ENCODE measurements around the gene C2CD3.

The C2CD3 gene, protein sequence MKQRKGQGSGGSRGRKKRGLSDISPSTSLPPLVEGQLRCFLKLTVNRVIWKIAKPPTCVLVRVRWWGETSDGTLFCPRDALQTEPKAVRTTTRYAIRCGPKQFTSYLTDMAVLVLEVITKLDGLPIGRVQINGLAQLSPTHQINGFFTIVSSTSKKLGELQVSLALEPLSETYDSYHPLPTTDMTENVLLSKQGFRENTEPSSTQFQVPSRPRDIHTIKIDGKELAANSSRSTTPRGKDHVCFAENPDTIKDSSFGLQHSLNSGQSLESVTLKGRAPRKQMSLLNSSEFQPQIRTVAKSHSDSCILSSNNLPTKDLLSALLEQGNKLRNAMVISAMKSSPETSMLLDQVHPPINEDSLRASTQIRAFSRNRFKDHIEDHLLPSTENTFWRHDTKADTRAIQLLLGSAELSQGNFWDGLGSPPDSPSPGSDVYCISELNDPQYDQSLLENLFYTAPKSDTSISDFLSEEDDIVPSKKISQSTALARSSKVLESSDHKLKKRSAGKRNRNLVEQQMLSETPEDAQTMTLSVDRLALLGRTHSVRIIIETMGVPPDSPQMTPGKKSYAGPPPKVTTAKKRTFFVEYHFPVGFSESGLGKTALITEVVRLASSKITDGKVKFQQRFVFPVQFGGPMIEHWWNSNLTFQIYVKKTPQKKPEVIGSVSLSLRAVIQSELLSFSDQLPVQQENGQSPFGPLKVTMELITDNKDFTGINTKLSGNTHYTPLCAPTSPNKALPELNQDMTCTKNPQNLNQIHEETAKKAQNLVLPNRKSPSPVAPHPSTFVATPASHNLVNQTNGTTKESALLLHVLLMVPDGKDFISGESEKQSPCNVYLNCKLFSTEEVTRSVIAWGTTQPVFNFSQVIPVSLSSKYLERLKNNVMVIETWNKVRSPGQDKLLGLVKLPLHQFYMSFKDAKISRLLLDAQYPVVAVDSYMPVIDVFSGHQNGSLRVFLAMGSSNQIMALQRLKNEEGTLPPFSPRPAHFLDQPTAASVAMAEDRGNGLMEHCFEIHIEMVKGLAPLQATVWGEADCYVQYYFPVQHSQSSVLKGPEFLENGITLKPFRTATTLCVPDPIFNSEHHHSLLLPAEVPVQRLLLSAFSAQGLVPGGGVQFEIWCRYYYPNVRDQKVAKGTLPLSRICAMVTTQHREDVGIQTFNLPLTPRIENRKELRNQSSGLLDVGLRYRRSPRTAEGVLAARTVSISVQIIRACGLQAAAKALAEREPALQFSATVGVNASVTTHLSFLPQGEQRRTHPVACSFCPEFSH (N-terminal part only)

DNA sequence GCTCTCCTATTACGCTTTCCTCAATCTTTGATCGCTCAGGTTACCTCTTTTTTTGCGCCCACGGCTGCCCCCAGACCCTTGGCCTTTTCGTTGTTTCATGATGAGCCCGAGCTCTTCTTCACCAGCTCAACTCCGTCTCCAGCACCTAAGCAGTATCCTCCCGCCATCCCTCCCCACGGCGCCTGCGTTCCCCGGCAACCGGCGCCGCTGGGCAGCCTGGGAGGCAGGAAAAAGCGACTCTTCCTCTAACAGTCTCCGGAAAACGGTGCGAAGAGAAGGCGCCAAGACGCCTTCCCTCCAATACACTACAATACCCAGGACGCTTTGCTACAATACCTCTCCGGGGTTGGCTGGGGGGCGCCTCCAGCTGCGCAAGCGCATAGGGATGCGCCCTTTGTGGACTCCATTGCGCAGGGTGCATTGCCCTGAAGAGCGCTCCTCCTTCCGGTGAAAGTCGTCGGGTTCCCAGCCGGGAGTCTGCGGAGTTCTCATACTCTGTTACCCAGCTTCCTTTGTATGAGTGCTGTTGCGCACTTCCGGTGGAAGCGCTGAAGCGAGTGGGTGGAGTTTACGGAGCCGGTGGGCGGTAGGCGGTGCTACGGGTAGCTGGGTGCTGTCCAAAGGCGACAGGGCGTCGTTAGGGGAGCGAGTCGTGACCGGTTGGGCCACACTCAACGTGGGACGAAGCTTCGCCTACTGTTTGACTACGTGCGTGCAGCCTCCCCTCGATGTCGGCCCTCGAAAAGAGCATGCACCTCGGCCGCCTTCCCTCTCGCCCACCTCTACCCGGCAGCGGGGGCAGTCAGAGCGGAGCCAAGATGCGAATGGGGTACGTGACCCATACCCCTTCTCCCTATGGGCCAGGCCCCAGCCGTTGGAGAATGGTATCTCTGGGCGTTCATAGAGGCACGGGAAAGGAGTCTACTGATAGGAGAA lies at the start of gene C2CD3, which contains the start of gene PPME1:
C2CD3 (minus strand) TSS at position 309 of the 936 bp plus-strand sequence; CDS start at position 99, 210 bp downstream.
PPME1 (plus strand) TSS at position 596 of the 936 bp plus-strand sequence; CDS start at position 729, 133 bp downstream.
- Histone ChIP-seq H3K9ac (peak within 1 kb of the TSS; percentile 68), H3K36me3 (ENCODE audit: insufficient read depth) (no peaks in the 10 kb centered on the region; the same call in 1 of the 2 replicates), H3K4me3 (IDR thresholded peaks at IDR 0.05; ENCODE audit: insufficient read depth, low read depth, low read length) (peak within 1 kb of the TSS; percentile 41), H3K79me2 (ENCODE audit: insufficient read depth, low read depth) (peaks cover 22% of the 10 kb centered on the region; the same call in 1 of the 2 replicates), H3K4me1 (ENCODE audit: low read depth, poor library complexity, severe bottlenecking) (peaks cover 19% of the 10 kb centered on the region), H3K4me2 (peak within 1 kb of the TSS; percentile 86), H4K20me1 (ENCODE audit: insufficient read depth) (peaks cover 4% of the 10 kb centered on the region; the same call in 1 of the 2 replicates), H3K27ac (peak within 1 kb of the TSS; percentile 57), H3K27me3 (ENCODE audit: insufficient read depth, low read depth) (no peaks in the 10 kb centered on the region), H2AFZ (ENCODE audit: low read depth) (peak within 1 kb of the TSS; percentile 93)
- TF ChIP-seq, protein P1, sequence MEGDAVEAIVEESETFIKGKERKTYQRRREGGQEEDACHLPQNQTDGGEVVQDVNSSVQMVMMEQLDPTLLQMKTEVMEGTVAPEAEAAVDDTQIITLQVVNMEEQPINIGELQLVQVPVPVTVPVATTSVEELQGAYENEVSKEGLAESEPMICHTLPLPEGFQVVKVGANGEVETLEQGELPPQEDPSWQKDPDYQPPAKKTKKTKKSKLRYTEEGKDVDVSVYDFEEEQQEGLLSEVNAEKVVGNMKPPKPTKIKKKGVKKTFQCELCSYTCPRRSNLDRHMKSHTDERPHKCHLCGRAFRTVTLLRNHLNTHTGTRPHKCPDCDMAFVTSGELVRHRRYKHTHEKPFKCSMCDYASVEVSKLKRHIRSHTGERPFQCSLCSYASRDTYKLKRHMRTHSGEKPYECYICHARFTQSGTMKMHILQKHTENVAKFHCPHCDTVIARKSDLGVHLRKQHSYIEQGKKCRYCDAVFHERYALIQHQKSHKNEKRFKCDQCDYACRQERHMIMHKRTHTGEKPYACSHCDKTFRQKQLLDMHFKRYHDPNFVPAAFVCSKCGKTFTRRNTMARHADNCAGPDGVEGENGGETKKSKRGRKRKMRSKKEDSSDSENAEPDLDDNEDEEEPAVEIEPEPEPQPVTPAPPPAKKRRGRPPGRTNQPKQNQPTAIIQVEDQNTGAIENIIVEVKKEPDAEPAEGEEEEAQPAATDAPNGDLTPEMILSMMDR (conservative IDR thresholded peaks at IDR 0.05; ENCODE audit: low read depth, low read length): 0 out of 2 replicates have a peak, but pooled peaks have one; percentile 20

DNA sequence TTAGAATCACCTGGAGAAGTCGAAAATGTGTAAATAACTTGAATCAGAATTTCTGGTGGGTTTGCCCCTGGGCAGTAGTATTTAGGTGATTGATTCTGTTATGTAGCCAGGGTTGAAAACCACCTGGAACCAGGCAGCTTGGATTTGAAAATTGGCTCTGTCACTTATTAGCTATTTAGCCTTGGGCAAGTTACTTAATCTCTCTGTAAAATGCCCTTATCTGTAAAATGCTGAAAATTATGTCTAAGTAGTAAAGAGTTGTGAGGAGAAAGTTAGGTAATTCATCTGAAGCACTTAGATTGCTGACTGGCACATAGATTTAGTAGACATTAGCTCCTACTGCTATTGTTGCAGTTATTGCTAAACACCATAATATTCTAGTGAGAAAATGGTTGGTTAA lies 49.6 kb upstream of the C2CD3 start:
- H3K4me2 ChIP-seq: no peak overlapping the region
- H3K4me1 ChIP-seq (ENCODE audit: low read depth, poor library complexity, severe bottlenecking): no peaks in the 10 kb centered on the region
- no peaks in the 10 kb centered on the region for H4K20me1 ChIP-seq (ENCODE audit: insufficient read depth)
- H3K4me3 ChIP-seq (IDR thresholded peaks at IDR 0.05; ENCODE audit: insufficient read depth, low read depth, low read length): no peak overlapping the region
- no peak overlapping the region for H3K27ac ChIP-seq
- no peaks in the 10 kb centered on the region for H3K27me3 ChIP-seq (ENCODE audit: insufficient read depth, low read depth)
- no peak overlapping the region for H2AFZ ChIP-seq (ENCODE audit: low read depth)
- H3K36me3 ChIP-seq (ENCODE audit: insufficient read depth): no peaks in the 10 kb centered on the region
- H3K9ac ChIP-seq: no peak overlapping the region
- TF ChIP-seq, protein P1 (conservative IDR thresholded peaks at IDR 0.05; ENCODE audit: low read depth, low read length): no peak
- H3K79me2 ChIP-seq (ENCODE audit: insufficient read depth, low read depth): no peaks in the 10 kb centered on the region

DNA sequence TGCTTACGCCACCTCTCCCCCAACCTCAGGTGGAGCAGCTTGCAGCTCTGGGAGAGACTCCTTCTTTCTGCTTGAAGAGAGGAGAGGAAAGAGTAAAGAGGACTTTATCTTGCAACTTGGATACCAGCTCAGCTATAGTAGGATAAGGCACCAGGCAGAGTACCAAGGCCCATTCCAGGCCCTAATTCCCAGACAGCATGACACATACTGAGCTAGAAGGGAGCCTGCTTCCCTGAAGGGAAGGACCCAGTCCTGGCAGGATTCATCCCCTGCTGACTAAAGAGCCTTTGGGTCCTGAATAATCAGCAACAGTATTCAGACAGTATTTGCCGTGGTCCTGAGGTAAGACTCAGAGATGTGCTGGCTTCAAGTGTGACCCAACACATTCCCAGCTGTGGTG lies 41.7 kb upstream of the C2CD3 start:
- Histone ChIP-seq H3K79me2 (ENCODE audit: insufficient read depth, low read depth) (no peaks in the 10 kb centered on the region), H3K4me1 (ENCODE audit: low read depth, poor library complexity, severe bottlenecking) (no peaks in the 10 kb centered on the region), H3K4me3 (IDR thresholded peaks at IDR 0.05; ENCODE audit: insufficient read depth, low read depth, low read length) (no peak overlapping the region), H3K4me2 (no peak overlapping the region), H3K9ac (no peak overlapping the region), H4K20me1 (ENCODE audit: insufficient read depth) (no peaks in the 10 kb centered on the region), H3K27ac (no peak overlapping the region), H2AFZ (ENCODE audit: low read depth) (no peak overlapping the region), H3K36me3 (ENCODE audit: insufficient read depth) (no peaks in the 10 kb centered on the region), H3K27me3 (ENCODE audit: insufficient read depth, low read depth) (no peaks in the 10 kb centered on the region)
- TF ChIP-seq, protein P1 (conservative IDR thresholded peaks at IDR 0.05; ENCODE audit: low read depth, low read length): no peak

Measured in KMS-11 (cell line).